Activated T-helper 2 cell treated with anti-CD3 and anti-CD28 coated beads, Interferon-gamma antibody, Interleukin-2, Interleukin-4, amounts not matched to agents 10 μg/mL and 5 μg/mL and 100 μg/mL, durations not matched to agents 14 hours and 24 hours and 36 hours (primary cell): ENCODE results near the gene USB1. TPM values are rescaled to one million over a fixed set of nuclear protein-coding genes. Genes with fewer than 3 reads are reported as not detected.

Experiments
- DNase-seq: peaks from one replicate; pipeline ENCODE4 v3.0.0; 2021; ENCODE audit warnings: low spot score
- H3K27ac Mint-ChIP-seq: one replicate; pipeline ENCODE4 v1.8.0; 2021; ENCODE audit warnings: mixed read lengths
- H3K27me3 Mint-ChIP-seq: one replicate; pipeline ENCODE4 v1.8.0; 2021; ENCODE audit warnings: low read depth, mixed read lengths
- H3K36me3 Mint-ChIP-seq: one replicate; pipeline ENCODE4 v1.8.0; 2021; ENCODE audit warnings: low read depth, mixed read lengths
- H3K4me1 Mint-ChIP-seq: one replicate; pipeline ENCODE4 v1.8.0; 2021; ENCODE audit warnings: low read depth, mixed read lengths
- H3K4me3 Mint-ChIP-seq: one replicate; pipeline ENCODE4 v1.8.0; 2021; ENCODE audit warnings: low read depth, mild to moderate bottlenecking, moderate library complexity, mixed read lengths
- H3K9me3 Mint-ChIP-seq: one replicate; pipeline ENCODE4 v1.8.0; 2021; ENCODE audit warnings: mixed read lengths
- intact Hi-C: fragments of 100-400 bp; cut with micrococcal nuclease; formaldehyde crosslinking; loops from one replicate; pipeline ENCODE4 v1.15.1; 2023
- total RNA-seq: library from RNA; stranded (reverse); gene quantifications from 2 replicates; pipeline ENCODE4 v1.2.3, GENCODE V29; 2022

USB1 gene
- total RNA-seq, 1 donor from 2014 or later = 51.6 TPM

DNA sequence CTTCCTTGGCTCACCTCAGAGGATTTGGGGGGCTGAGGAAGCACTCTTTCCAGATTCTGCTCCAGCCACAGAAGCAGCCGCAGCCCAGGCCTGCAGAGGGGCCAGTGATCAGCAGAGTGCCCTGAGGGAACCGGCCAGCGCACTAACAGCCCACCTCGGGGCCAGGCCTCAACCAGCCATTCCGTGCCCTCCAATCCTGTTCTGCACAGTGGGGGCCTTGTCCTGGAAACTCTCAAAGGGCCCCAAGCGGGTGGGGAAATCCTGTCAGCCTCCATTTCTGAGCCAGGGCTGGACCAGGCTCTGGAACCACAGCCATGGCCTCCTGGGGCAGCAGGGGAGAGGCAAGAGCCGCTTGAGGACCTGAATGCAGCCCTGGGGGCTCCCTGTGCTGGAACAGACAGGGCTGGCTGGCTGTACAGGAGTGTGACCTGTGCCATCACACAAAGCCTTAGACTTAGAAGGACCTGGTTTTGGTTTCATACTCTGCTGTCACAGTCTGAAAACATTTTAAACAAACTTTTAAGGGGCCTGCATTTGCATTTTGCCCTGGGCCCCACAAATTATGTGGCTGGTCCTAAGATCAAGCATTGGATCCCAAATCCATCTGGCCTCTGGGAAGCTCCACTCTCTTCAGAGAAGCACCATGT lies 40.3 kb upstream of the USB1 start:
- Mint-ChIP-seq H3K36me3 (no peaks in the 10 kb centered on the region), H3K27ac (no peak overlapping the region), H3K4me3 (no peak overlapping the region)

DNA sequence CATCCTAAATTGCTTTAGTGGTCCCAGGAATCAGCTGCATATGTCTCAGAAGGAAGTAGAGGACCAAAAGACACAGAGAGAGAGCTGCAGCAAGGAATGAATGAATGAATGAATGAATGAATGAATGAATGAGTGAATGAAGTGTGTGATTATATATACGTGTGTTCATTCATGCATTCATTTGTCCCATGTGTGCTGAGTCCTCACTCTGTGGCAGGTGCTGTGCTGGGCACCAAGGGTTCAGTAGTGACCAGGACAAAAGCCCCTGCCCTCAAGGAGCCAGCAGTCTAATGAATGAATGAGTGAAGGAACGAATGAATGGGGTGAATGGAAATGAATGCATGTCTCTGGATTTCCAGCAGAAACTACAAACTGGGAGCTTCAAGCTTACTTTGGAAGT lies 39.7 kb upstream of the USB1 start:
- intact Hi-C loops = no loop called here
- Mint-ChIP-seq H3K27ac (no peak overlapping the region), H3K4me1 (no peaks in the 10 kb centered on the region), H3K27me3 (no peaks in the 10 kb centered on the region), H3K9me3 (no peaks in the 10 kb centered on the region), H3K4me3 (no peak overlapping the region), H3K36me3 (no peaks in the 10 kb centered on the region)
- no peak for DNase-seq

More for the DNA sequence above, 40.3 kb upstream of the USB1 start:
- intact Hi-C loops = no loop called here
- Mint-ChIP-seq H3K4me1 (no peaks in the 10 kb centered on the region), H3K27me3 (no peaks in the 10 kb centered on the region), H3K9me3 (no peaks in the 10 kb centered on the region)
- DNase-seq = no peak

DNA sequence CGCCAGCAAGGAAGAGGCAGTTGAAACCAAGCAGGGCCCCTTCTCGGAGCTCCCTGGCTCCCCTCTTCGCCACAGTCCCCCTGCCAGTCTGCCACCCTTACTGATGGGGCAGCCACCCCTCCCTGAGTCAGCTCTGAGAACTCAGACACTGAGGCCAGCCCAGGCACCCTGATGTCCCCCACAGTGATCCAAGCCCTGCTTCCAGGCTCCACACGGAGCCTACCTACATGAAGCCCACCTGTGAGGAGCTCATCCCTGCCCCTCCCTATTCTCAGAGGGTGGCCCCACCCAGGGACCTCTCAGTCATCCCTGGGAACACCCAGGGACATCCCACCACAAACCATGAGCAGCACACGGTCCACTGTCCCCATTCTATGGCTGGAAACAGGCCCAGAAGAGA lies 39.2 kb upstream of the USB1 start:
- DNase-seq = no peak
- Mint-ChIP-seq H3K36me3 (no peaks in the 10 kb centered on the region), H3K4me1 (no peaks in the 10 kb centered on the region), H3K27ac (no peak overlapping the region), H3K27me3 (no peaks in the 10 kb centered on the region), H3K4me3 (no peak overlapping the region), H3K9me3 (no peaks in the 10 kb centered on the region)
- intact Hi-C loops = no loop called here

DNA sequence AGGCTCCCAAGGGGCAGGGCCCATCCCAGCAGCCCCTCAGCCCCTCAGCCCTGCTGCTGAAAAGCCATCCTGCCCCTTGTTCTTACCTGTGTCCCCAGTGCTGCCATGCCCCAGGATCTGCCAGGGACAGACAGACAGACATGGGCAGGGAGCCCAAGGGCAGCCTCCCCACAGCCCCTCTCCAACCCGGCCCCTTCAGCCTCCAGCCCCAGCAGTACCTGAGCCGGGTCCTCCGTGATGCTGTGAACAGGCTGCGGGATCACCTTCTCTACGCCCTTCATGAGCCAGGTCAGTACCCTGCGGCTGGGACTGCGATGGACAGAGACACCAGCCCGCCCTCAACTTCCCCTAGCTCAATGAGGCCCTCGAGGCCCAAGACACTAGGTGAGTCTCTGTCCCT lies 38.5 kb upstream of the USB1 start:
- intact Hi-C loops = no loop called here
- Mint-ChIP-seq H3K9me3 (no peaks in the 10 kb centered on the region), H3K27ac (no peak overlapping the region), H3K36me3 (no peaks in the 10 kb centered on the region), H3K4me1 (no peaks in the 10 kb centered on the region), H3K4me3 (no peak overlapping the region), H3K27me3 (no peaks in the 10 kb centered on the region)
- DNase-seq = no peak

DNA sequence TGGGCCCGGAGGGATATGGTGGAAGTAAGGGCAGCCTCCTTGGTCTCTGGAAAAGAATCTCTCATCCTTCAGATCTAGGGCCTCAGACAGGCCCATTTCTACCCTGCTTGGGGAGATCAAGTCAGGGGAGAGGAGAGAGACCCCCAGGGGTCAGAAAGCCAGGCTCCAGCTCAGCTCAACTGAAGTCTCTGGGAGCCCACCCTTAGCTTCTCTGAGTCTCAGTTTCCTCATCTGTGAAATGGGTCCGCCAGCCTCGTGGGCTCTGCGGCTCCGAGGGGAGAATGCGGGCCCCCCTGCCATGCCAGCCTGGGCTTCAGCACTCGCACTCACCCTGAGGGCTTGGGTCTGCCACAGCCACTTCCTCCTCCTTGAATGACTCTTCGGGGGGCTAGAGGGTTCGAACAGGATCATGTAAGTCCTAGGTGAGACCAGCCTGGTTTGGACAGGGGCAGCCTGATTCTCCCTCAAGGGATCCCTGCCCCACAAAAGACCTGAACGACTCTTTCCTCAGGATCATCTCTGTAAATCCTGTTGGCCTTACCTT lies 37.0 kb upstream of the USB1 start:
- H3K27me3 Mint-ChIP-seq = no peaks in the 10 kb centered on the region
- no peak overlapping the region for H3K4me3 Mint-ChIP-seq
- H3K4me1 Mint-ChIP-seq = no peaks in the 10 kb centered on the region
- no peaks in the 10 kb centered on the region for H3K36me3 Mint-ChIP-seq
- no peak overlapping the region for H3K27ac Mint-ChIP-seq
- no peak for DNase-seq
- intact Hi-C loops = no loop called here
- no peaks in the 10 kb centered on the region for H3K9me3 Mint-ChIP-seq

DNA sequence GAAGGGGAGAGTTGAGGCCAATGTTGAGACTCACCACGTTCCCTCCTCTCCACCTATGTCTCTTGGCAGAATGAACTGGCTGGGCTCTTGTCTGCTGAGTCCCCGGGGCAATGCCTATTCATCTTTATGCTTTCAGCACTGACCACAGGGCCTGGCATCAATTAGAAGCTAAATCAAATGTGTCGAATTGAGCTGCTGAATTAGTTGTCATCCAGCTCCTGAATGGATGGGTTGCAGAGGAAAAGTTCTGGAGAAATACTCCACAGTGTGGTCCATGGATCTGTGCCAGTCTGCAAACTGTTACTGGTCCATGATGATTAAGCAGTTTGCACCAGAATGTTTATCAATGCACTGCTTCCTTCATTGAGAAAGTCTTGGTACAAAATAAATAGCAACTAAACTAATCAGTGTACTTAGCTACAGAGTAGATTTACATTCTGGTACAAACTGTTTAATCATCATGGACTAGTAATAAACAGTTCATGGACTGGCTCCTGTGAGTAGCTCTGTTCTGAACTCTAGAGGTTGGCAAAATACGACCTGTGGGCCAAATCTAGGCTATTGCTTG lies 34.9 kb upstream of the USB1 start:
- H3K4me1 Mint-ChIP-seq = no peaks in the 10 kb centered on the region
- no peaks in the 10 kb centered on the region for H3K9me3 Mint-ChIP-seq
- no peak for DNase-seq
- no peak overlapping the region for H3K27ac Mint-ChIP-seq
- H3K4me3 Mint-ChIP-seq = no peak overlapping the region
- intact Hi-C loops = no loop called here
- no peaks in the 10 kb centered on the region for H3K27me3 Mint-ChIP-seq
- no peaks in the 10 kb centered on the region for H3K36me3 Mint-ChIP-seq

DNA sequence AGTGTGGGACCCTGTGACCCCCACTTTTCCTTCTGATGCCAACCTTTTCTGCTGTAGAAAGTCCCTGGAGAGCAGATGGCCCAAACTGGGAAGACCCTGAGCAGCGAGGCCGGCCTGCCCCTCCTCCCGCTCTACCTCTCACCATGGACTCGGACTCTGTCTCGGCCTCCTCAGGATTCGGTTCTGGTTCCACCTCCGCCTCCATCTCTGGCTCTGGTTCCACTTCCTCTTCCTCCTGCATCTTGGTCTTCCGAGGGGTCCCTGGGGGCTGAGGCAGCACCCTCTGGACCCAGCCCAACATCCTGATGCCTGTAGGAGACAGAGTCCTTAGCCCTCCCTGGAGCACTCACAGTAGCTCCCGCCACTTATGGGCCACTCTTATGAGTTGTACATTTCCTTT lies 34.2 kb upstream of the USB1 start:
- Mint-ChIP-seq H3K27ac (no peak overlapping the region), H3K4me1 (no peaks in the 10 kb centered on the region)
- intact Hi-C loops = no loop called here

DNA sequence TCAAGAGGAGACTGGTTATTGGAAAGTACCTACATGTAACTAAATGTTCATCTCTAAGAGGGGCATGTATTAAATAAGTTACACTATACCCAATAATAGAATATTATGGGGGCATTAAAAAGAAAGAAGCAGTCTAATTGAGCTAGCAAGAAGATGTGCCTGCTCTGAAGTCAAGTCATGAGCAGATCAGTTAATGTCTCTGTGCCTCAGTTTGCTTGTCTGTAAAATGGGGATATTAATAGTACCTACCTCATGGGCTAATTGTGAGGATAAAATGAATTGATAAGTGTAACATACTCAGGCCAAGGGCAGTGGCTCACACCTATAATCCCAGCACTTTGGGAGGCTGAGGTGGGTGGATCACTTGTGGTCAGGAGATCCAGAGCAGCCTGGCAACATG lies 33.3 kb upstream of the USB1 start:
- H3K27ac Mint-ChIP-seq = no peak overlapping the region
- no peaks in the 10 kb centered on the region for H3K9me3 Mint-ChIP-seq
- DNase-seq = no peak
- intact Hi-C loops = no loop called here
- H3K36me3 Mint-ChIP-seq = no peaks in the 10 kb centered on the region
- no peak overlapping the region for H3K4me3 Mint-ChIP-seq
- no peaks in the 10 kb centered on the region for H3K27me3 Mint-ChIP-seq
- no peaks in the 10 kb centered on the region for H3K4me1 Mint-ChIP-seq

More for the DNA sequence above, 34.2 kb upstream of the USB1 start:
- Mint-ChIP-seq H3K4me3 (no peak overlapping the region), H3K36me3 (no peaks in the 10 kb centered on the region), H3K27me3 (no peaks in the 10 kb centered on the region), H3K9me3 (no peaks in the 10 kb centered on the region)
- DNase-seq = no peak

DNA sequence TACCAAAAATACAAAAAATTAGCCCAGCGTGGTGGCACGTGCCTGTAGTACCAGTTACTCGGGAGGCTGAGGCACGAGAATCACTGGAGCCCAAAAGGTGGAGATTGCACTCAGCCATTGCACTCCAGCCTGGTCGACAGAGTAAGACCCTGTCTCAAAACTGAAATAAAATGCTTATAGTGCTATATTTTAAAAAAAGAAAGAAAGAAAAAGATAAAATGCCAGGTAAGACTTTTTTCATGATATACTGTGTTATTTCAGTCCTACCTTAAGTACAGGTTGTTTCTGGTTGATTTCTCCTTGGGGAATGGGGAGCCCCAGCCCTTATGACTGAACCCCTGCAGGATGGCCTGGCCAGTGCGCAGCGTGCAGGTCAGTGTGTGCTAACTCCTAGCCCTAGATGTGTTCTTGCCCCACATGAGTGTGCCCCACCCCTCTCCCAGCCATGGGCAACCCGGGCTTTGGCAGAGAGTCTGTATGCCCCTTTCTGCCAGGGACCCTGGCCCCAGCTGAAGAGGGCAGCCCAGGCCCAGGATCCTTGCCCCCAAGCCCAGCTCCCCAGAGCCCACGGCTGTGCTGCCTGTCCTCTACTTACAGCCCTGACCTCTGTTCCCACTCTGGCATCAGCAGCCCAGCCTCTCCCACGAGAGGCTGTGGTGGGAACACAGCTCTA lies 31.6 kb upstream of the USB1 start:
- intact Hi-C loops = no loop called here
- H3K4me3 Mint-ChIP-seq = no peak overlapping the region
- H3K9me3 Mint-ChIP-seq = no peaks in the 10 kb centered on the region
- no peaks in the 10 kb centered on the region for H3K4me1 Mint-ChIP-seq
- H3K27me3 Mint-ChIP-seq = no peaks in the 10 kb centered on the region
- H3K27ac Mint-ChIP-seq = no peak overlapping the region
- no peak for DNase-seq
- no peaks in the 10 kb centered on the region for H3K36me3 Mint-ChIP-seq

DNA sequence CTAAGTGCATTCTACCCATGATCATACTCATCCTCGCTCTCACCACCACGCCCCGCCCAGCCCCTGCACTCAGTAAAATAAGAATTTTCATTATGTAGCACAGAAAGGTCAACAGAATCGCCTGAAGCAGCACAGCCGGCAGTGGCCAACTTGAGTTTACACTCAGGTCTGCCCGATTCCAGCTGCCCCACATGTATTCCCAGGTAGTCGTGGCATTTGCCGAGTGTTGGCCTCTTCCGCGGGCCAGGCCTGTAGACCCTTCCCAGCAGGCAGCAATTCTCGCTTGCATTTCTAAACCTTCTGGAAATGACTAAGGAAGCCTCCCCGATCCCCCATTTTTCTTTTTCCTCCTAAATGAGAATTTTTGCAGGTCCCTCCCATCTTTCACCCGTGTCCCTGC lies 30.9 kb upstream of the USB1 start:
- Mint-ChIP-seq H3K4me3 (no peak overlapping the region), H3K27ac (no peak overlapping the region), H3K4me1 (no peaks in the 10 kb centered on the region), H3K36me3 (no peaks in the 10 kb centered on the region), H3K9me3 (no peaks in the 10 kb centered on the region), H3K27me3 (no peaks in the 10 kb centered on the region)
- intact Hi-C loops = no loop called here
- DNase-seq = no peak

DNA sequence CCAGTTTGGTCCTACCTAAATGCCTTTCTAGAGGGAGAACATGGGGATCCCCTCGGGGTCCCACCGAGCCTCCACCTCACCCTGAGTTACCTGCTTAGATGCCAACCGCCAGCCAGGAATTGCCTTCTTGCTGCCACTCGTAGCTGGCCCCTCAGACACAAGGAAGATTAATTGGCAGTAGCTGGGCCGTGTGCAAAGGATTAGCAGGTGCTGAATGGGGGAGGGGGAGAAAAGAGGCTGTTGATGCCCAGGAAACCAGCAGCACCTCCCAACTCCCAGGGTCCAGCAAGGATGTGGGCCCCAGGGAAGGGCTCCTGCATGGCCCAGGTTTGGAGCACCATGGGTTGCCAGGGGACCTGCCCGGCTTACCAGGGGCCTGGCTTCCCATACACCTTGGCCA lies 30.2 kb upstream of the USB1 start, which contains the start of gene CNGB1:
CNGB1 (minus strand) TSS at position 159 of the 400 bp plus-strand sequence. CDS start 3,842 bp downstream, outside the sequence.
- no peak for DNase-seq
- Mint-ChIP-seq H3K27me3 (no peaks in the 10 kb centered on the region), H3K4me1 (no peaks in the 10 kb centered on the region), H3K9me3 (no peaks in the 10 kb centered on the region), H3K36me3 (no peaks in the 10 kb centered on the region), H3K4me3 (no peak within 1 kb of the TSS), H3K27ac (no peak within 1 kb of the TSS)
- intact Hi-C loops = no loop called here

DNA sequence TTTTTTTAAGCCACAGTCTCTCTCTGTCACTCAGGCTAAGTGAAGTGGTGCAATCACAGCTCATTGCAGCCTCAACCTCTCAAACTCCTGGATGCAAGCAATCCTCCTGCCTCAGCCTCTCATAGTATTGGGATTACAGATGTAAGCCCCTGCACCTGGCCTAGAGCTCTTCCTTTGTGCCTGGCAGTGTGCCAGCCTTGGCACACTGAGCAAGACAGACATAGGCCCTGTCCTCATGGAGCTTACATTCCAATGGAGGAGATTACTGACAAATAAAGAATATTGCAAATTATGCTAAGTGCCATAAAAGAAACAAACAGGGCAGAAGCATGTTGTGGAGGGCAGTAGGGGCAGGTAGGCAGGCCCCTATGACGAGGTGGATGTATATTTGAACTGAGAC lies 29.4 kb upstream of the USB1 start:
- DNase-seq = no peak
- H3K27me3 Mint-ChIP-seq = no peaks in the 10 kb centered on the region
- no peak overlapping the region for H3K4me3 Mint-ChIP-seq
- intact Hi-C loops = no loop called here
- no peaks in the 10 kb centered on the region for H3K36me3 Mint-ChIP-seq
- H3K9me3 Mint-ChIP-seq = no peaks in the 10 kb centered on the region
- no peak overlapping the region for H3K27ac Mint-ChIP-seq
- no peaks in the 10 kb centered on the region for H3K4me1 Mint-ChIP-seq

DNA sequence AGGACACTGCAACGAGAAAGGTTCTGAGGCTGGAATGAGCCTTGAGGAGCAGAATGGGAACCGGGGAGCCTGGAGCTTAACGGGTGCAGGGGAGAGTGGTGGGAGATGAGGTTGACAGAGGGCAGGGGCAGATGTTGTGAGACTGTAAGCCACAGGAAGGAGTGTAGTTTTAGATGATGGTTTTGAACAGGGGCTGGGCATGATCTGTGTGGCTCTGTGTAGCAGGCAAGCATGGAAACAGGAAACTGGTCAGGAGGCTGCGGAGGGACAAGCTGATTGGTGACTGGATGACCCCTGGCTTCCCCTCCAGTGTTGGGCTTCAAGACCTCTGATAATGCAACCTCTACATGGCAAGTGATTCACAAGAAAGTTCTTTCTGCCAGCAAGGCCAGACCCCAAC lies 28.9 kb upstream of the USB1 start:
- no peak overlapping the region for H3K4me3 Mint-ChIP-seq
- no peak for DNase-seq
- no peak overlapping the region for H3K27ac Mint-ChIP-seq
- H3K4me1 Mint-ChIP-seq = no peaks in the 10 kb centered on the region
- intact Hi-C loops = no loop called here
- no peaks in the 10 kb centered on the region for H3K36me3 Mint-ChIP-seq
- H3K27me3 Mint-ChIP-seq = no peaks in the 10 kb centered on the region
- H3K9me3 Mint-ChIP-seq = no peaks in the 10 kb centered on the region
